Neural cell (in vitro differentiated cells): ENCODE data around the gene PLEKHG7. TPM values are rescaled to one million over a fixed set of nuclear protein-coding genes. Genes with fewer than 3 reads are reported as not detected.

Experiments used
- H2AFZ ChIP-seq: fragments of 200-600, 300-800 bp; sonication (generic), shearing (Covaris generic); 2 replicates; pipeline ENCODE4 v1.6.0; 2014; ENCODE audit warnings: low read depth, mild to moderate bottlenecking, antibody characterized with exemption, low read length, moderate library complexity
- H3F3A ChIP-seq: fragments of 200-600 bp; shearing (Covaris generic); 2 replicates; pipeline ENCODE4 v1.6.1; 2016; ENCODE audit warnings: mild to moderate bottlenecking, moderate library complexity, mixed read lengths, antibody characterized with exemption, low read length; ENCODE audit not compliant: insufficient read depth, poor library complexity, severe bottlenecking
- H3K27ac ChIP-seq: fragments of 200-600, 300-800 bp; sonication (generic), shearing (Covaris generic); 2 replicates; pipeline ENCODE4 v1.5.1; 2014; ENCODE audit warnings: mild to moderate bottlenecking, low read length, moderate library complexity
- H3K27me3 ChIP-seq: fragments of 300-800, 200-600 bp; sonication (generic), shearing (Covaris generic); 2 replicates; pipeline ENCODE4 v1.6.0; 2014; ENCODE audit warnings: mild to moderate bottlenecking, low read depth, low read length, moderate library complexity; ENCODE audit not compliant: insufficient read depth
- H3K36me3 ChIP-seq: fragments of 300-800, 200-600 bp; sonication (generic), shearing (Covaris generic); 2 replicates; pipeline ENCODE4 v1.5.1; 2014; ENCODE audit warnings: mild to moderate bottlenecking, antibody characterized with exemption, low read length, moderate library complexity; ENCODE audit not compliant: insufficient read depth
- H3K4me2 ChIP-seq: fragments of 300-800, 200-600 bp; sonication (generic), shearing (Covaris generic); 2 replicates; pipeline ENCODE4 v1.6.0; 2014; ENCODE audit warnings: mild to moderate bottlenecking, low read length
- H3K4me3 ChIP-seq: fragments of 300-800, 200-600 bp; sonication (generic), shearing (Covaris generic); 2 replicates; pipeline ENCODE4 v1.5.1; 2014; ENCODE audit warnings: mild to moderate bottlenecking, low read length, moderate library complexity
- H3K79me2 ChIP-seq: fragments of 200-600 bp; shearing (Covaris generic); replicated peaks from 2 replicates; pipeline ENCODE4 v1.6.0; 2014; ENCODE audit warnings: mild to moderate bottlenecking, low read length, moderate library complexity; ENCODE audit not compliant: insufficient read depth
- H3K9ac ChIP-seq: fragments of 300-800, 200-600 bp; sonication (generic), shearing (Covaris generic); 2 replicates; pipeline ENCODE4 v1.6.1; 2016; ENCODE audit warnings: mild to moderate bottlenecking, low read length, mixed read lengths
- H3K9me2 ChIP-seq: fragments of 200-600 bp; shearing (Covaris generic); 2 replicates; pipeline ENCODE4 v1.6.1; 2016; ENCODE audit warnings: mild to moderate bottlenecking, low read length, mixed read lengths; ENCODE audit not compliant: insufficient read depth
- H3K9me3 ChIP-seq: fragments of 200-600, 300-800 bp; sonication (generic), shearing (Covaris generic); 2 replicates; pipeline ENCODE4 v1.6.1; 2016; ENCODE audit warnings: mild to moderate bottlenecking, mixed run types, low read length, moderate library complexity, mixed read lengths
- H4K20me1 ChIP-seq: fragments of 200-600 bp; shearing (Covaris generic); 2 replicates; pipeline ENCODE4 v1.6.1; 2016; ENCODE audit warnings: mild to moderate bottlenecking, mixed run types; ENCODE audit not compliant: insufficient read depth
- EP300 ChIP-seq: fragments of 450-650 bp; conservative IDR thresholded peaks from 2 replicates; pipeline ENCODE4 v1.6.1; 2014; ENCODE audit warnings: antibody characterized with exemption, mild to moderate bottlenecking, moderate library complexity; ENCODE audit not compliant: poor library complexity, severe bottlenecking
- EZH2 ChIP-seq: fragments of 200-600, 300-800 bp; shearing (Covaris generic), sonication (generic); IDR thresholded peaks from 2 replicates; pipeline ENCODE4 v1.6.1; 2014; ENCODE audit warnings: antibody characterized with exemption, low read length, borderline replicate concordance, mild to moderate bottlenecking; ENCODE audit not compliant: insufficient read depth, poor library complexity, severe bottlenecking
- MXI1 ChIP-seq: fragments of 450-650 bp; conservative IDR thresholded peaks from 2 replicates; pipeline ENCODE4 v1.6.1; 2014; ENCODE audit warnings: antibody characterized with exemption, mild to moderate bottlenecking; ENCODE audit not compliant: poor library complexity, severe bottlenecking
- POLR2AphosphoS5 ChIP-seq: IDR thresholded peaks from 2 replicates; pipeline ENCODE4 v1.6.1; 2012
- RAD21 ChIP-seq: fragments of 450-650 bp; conservative IDR thresholded peaks from 2 replicates; pipeline ENCODE4 v1.6.1; 2014; ENCODE audit warnings: antibody characterized with exemption, mild to moderate bottlenecking, moderate library complexity
- SMC3 ChIP-seq: fragments of 450-650 bp; conservative IDR thresholded peaks from 2 replicates; pipeline ENCODE4 v1.6.1; 2014; ENCODE audit warnings: antibody characterized with exemption, mild to moderate bottlenecking, moderate library complexity; ENCODE audit not compliant: poor library complexity
- TAF1 ChIP-seq: IDR thresholded peaks from 2 replicates; pipeline ENCODE4 v1.6.1; 2012; ENCODE audit warnings: low read depth
- polyA plus RNA-seq: library from polyadenylated mRNA; depleted of rRNA; stranded (reverse); fragments of >200 nt; gene quantifications from 2 replicates; pipeline ENCODE4 v1.2.3, GENCODE V29; 2014
- TF ChIP-seq, protein P1 (sequence below): IDR thresholded peaks from 2 replicates; pipeline ENCODE4 v1.6.1; 2012; ENCODE audit warnings: borderline replicate concordance
- TF ChIP-seq, protein P2 (sequence below): fragments of 450-650 bp; IDR thresholded peaks from 2 replicates; pipeline ENCODE4 v1.5.1; 2014; ENCODE audit warnings: antibody characterized with exemption, mild to moderate bottlenecking, moderate library complexity; ENCODE audit not compliant: poor library complexity, severe bottlenecking

Gene PLEKHG7
- polyA plus RNA-seq, 1 donor from 2014 or later = not detected

DNA sequence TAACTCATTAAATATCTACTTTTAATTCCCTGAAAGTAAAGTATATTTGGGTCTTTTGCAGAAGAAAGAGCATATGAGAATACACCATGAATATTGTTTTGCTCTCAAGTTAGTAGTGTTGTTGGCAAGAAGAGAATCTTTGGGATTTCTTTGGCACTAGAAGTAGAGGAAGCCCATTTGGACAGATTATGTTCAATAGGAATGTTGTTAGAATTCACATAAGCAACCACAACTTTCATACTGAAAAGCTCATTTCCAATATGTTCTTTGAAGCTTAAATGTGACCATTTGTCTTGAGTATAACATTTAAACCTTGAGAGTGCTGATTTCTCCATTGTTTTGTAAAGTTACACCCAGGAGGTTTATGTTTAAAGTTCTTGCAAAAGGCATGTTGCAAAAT, 37.6 kb downstream of the PLEKHG7 start:
- Histone ChIP-seq H3K4me2 (no peak overlapping the region), H3K36me3 (no peaks in the 10 kb centered on the region), H3K9me2 (no peaks in the 10 kb centered on the region), H3K4me3 (no peak overlapping the region), H4K20me1 (no peaks in the 10 kb centered on the region), H3K9ac (no peak overlapping the region), H3K9me3 (no peaks in the 10 kb centered on the region), H3K79me2 (no peaks in the 10 kb centered on the region), H3K27ac (no peak overlapping the region), H2AFZ (no peak overlapping the region), H3F3A (no peaks in the 10 kb centered on the region), H3K27me3 (no peaks in the 10 kb centered on the region)
- TF ChIP-seq EP300 (no peak), SMC3 (no peak), TAF1 (no peak), MXI1 (no peak), RAD21 (no peak), POLR2AphosphoS5 (no peak), EZH2 (no peak)
- TF ChIP-seq, protein P1, sequence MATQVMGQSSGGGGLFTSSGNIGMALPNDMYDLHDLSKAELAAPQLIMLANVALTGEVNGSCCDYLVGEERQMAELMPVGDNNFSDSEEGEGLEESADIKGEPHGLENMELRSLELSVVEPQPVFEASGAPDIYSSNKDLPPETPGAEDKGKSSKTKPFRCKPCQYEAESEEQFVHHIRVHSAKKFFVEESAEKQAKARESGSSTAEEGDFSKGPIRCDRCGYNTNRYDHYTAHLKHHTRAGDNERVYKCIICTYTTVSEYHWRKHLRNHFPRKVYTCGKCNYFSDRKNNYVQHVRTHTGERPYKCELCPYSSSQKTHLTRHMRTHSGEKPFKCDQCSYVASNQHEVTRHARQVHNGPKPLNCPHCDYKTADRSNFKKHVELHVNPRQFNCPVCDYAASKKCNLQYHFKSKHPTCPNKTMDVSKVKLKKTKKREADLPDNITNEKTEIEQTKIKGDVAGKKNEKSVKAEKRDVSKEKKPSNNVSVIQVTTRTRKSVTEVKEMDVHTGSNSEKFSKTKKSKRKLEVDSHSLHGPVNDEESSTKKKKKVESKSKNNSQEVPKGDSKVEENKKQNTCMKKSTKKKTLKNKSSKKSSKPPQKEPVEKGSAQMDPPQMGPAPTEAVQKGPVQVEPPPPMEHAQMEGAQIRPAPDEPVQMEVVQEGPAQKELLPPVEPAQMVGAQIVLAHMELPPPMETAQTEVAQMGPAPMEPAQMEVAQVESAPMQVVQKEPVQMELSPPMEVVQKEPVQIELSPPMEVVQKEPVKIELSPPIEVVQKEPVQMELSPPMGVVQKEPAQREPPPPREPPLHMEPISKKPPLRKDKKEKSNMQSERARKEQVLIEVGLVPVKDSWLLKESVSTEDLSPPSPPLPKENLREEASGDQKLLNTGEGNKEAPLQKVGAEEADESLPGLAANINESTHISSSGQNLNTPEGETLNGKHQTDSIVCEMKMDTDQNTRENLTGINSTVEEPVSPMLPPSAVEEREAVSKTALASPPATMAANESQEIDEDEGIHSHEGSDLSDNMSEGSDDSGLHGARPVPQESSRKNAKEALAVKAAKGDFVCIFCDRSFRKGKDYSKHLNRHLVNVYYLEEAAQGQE = no peak
- TF ChIP-seq, protein P2, sequence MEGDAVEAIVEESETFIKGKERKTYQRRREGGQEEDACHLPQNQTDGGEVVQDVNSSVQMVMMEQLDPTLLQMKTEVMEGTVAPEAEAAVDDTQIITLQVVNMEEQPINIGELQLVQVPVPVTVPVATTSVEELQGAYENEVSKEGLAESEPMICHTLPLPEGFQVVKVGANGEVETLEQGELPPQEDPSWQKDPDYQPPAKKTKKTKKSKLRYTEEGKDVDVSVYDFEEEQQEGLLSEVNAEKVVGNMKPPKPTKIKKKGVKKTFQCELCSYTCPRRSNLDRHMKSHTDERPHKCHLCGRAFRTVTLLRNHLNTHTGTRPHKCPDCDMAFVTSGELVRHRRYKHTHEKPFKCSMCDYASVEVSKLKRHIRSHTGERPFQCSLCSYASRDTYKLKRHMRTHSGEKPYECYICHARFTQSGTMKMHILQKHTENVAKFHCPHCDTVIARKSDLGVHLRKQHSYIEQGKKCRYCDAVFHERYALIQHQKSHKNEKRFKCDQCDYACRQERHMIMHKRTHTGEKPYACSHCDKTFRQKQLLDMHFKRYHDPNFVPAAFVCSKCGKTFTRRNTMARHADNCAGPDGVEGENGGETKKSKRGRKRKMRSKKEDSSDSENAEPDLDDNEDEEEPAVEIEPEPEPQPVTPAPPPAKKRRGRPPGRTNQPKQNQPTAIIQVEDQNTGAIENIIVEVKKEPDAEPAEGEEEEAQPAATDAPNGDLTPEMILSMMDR = no peak

DNA sequence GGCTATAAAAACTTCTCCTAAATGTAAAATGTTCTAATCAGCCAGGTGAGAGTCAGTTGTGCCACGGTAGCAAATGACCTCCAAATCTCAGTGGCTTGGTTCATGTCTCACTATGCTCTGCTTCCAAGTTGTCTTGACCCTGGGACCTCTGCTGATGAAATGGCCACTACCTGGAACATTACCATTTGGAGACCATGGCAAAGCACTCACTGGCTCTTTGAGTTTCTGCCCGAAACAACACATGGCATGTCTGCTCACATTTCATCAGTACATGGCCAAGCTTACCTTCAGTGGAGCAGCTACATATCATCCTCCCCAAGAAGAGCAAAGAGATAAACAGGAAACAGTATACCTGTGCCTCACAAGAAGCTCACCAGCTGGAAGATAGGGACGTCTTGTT, 40.2 kb downstream of the PLEKHG7 start:
- H4K20me1 ChIP-seq = no peaks in the 10 kb centered on the region
- no peaks in the 10 kb centered on the region for H3K36me3 ChIP-seq
- TF ChIP-seq EZH2 (no peak), SMC3 (no peak)
- no peak overlapping the region for H2AFZ ChIP-seq
- H3F3A ChIP-seq = no peaks in the 10 kb centered on the region
- no peaks in the 10 kb centered on the region for H3K9me3 ChIP-seq
- no peak overlapping the region for H3K4me3 ChIP-seq
- no peaks in the 10 kb centered on the region for H3K9me2 ChIP-seq
- H3K79me2 ChIP-seq = no peaks in the 10 kb centered on the region
- no peak overlapping the region for H3K9ac ChIP-seq
- no peak overlapping the region for H3K27ac ChIP-seq
- H3K27me3 ChIP-seq = no peaks in the 10 kb centered on the region
- no peak overlapping the region for H3K4me2 ChIP-seq
